Brain microvascular endothelial cell (primary cell): Measurements from ENCODE around the gene COX14.
A peak's percentile ranks its signal among the peaks of the same experiment; 100 is the strongest.

Source experiments
- DNase-seq: peaks from one replicate; pipeline ENCODE4 v3.0.0-alpha.2; 2020
- H3K27ac ChIP-seq: fragments of 250-450 bp; sonication (Bioruptor Pico); 2 replicates; pipeline ENCODE4 v1.5.1; 2020; ENCODE audit warnings: mild to moderate bottlenecking, moderate library complexity
- H3K27me3 ChIP-seq: fragments of 250-450 bp; sonication (Bioruptor Pico); replicated peaks from 2 replicates; pipeline ENCODE4 v1.5.1; 2020; ENCODE audit warnings: mild to moderate bottlenecking
- H3K36me3 ChIP-seq: fragments of 250-450 bp; sonication (Bioruptor Pico); replicated peaks from 2 replicates; pipeline ENCODE4 v1.5.1; 2020; ENCODE audit warnings: mild to moderate bottlenecking
- H3K4me3 ChIP-seq: 2 replicates; pipeline ENCODE4 v1.5.1; 2011; ENCODE audit warnings: low read depth, mild to moderate bottlenecking, control low read depth, low read length, moderate library complexity
- in situ Hi-C: cut with HindIII; loops from 2 replicates; pipeline ENCODE4 v1.10.0; 2017; ENCODE audit warnings: low sequenced_read_pairs, low pct_ligation_motif_present
- TF ChIP-seq, protein P1 (sequence below): IDR thresholded peaks from 2 replicates; pipeline ENCODE4 v1.5.1; 2011; ENCODE audit warnings: low read depth, mild to moderate bottlenecking, moderate library complexity, low read length, control low read depth, inconsistent platforms; ENCODE audit errors: missing control alignments

Gene COX14

DNA sequence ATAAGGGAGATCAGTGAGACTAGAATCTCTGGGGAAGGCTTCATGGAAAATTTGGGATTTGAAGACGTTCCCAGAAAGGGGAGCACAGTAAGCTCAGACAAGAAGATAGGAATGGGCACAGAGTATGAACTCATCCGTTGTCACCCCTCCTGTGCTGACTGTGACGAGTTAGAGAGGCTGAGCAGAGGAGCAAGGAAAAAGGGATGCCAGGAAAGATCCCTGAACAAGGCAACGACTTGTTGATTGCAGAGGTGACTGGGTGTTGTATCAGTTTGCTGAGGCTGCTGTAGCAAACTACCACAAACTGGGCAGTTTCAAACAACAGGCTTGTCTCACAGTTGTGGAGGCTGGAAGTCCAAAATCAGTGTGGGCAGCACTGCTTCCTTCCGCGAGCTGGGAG is 14.1 kb upstream of the COX14 start:
- in situ Hi-C loops = no loop called here
- H3K27ac ChIP-seq = no peak overlapping the region
- H3K27me3 ChIP-seq = no peaks in the 10 kb centered on the region
- TF ChIP-seq, protein P1, sequence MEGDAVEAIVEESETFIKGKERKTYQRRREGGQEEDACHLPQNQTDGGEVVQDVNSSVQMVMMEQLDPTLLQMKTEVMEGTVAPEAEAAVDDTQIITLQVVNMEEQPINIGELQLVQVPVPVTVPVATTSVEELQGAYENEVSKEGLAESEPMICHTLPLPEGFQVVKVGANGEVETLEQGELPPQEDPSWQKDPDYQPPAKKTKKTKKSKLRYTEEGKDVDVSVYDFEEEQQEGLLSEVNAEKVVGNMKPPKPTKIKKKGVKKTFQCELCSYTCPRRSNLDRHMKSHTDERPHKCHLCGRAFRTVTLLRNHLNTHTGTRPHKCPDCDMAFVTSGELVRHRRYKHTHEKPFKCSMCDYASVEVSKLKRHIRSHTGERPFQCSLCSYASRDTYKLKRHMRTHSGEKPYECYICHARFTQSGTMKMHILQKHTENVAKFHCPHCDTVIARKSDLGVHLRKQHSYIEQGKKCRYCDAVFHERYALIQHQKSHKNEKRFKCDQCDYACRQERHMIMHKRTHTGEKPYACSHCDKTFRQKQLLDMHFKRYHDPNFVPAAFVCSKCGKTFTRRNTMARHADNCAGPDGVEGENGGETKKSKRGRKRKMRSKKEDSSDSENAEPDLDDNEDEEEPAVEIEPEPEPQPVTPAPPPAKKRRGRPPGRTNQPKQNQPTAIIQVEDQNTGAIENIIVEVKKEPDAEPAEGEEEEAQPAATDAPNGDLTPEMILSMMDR = no peak
- peaks cover 67% of the 10 kb centered on the region for H3K36me3 ChIP-seq
- H3K4me3 ChIP-seq = no peak overlapping the region
- DNase-seq = no peak

DNA sequence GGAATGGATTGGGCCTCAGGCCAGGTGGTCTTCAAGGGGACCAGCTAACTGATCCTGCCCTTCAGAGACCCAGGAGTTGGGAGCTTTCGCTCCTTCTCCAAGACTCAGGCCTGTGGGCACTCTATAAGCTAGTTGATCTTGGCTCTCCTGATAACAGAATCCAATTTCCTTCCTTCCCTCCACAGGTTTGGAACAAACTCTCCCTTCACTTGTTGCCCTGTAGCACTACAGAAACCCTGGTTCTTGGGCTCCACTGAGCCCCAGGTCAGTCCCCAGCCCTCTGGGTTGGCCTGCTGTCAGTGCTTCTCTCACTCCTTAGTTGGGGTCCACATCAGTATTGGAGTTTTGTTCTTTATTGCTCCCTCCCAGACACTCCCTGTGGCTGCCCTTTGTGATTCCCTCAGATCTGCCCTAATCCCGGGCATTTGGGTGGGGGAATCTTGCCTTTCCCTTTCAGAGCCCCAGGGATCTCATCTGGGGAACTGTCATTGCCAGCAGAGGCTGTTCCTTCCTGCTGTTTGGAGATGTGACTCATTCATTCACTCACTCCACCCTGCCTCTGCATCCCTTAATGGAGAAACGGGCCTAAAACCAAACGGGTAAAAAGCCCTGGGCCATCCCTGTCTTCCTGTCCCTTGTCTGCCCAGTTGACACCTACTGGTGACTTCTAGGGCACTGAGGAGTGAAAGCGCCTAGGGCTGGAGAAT is 12.6 kb upstream of the COX14 start:
- H3K4me3 ChIP-seq = no peak overlapping the region
- no peaks in the 10 kb centered on the region for H3K27me3 ChIP-seq
- TF ChIP-seq, protein P1 = no peak
- no peak overlapping the region for H3K27ac ChIP-seq
- DNase-seq = no peak
- H3K36me3 ChIP-seq = peaks cover 55% of the 10 kb centered on the region
- in situ Hi-C loops = no loop called here

DNA sequence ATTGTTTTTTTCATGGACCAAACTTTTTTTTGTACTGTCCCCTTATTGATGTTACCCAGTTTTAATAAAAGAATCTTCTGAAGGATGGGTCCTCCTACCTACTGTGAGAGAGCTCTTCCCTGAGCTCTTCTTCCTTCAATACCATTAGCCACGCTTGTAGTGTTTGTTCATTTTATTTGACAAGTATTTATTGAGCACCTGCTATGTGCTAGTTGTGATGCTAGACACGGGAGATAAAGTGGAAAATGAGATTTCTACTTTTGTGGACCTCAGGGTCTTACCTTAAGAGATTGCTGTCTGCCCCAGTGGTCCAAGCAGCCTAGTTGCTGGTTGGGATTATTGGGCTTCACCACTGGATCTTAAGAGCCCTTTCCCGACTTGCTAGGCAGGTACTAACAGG is 11.5 kb upstream of the COX14 start:
- H3K36me3 ChIP-seq = peaks cover 44% of the 10 kb centered on the region
- no peak overlapping the region for H3K27ac ChIP-seq
- H3K4me3 ChIP-seq = no peak overlapping the region
- no peaks in the 10 kb centered on the region for H3K27me3 ChIP-seq
- in situ Hi-C loops = no loop called here
- TF ChIP-seq, protein P1 = no peak
- no peak for DNase-seq

DNA sequence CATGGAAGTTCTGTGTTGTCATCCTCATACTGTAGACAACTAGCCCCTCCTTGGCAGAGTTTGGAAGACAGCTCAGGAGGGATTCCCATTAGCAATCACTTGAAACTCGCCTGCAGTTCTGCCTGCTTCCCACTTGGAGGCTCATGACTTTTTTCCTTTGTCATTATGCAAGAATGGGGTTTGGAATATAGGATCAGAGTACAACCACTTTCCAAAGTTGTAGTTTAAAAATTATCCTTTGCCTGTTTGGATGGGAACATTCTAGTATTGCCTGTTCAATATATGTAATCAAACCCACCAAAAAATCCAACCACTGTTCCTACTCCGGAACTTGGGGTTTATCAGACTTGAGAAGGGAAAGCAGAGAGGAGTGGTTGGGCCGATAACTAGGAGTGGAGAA is 10.4 kb upstream of the COX14 start:
- Histone ChIP-seq H3K4me3 (no peak overlapping the region), H3K27me3 (no peaks in the 10 kb centered on the region), H3K36me3 (peaks cover 33% of the 10 kb centered on the region), H3K27ac (no peak overlapping the region)
- TF ChIP-seq, protein P1 = peak; percentile 69
- DNase-seq = no peak
- in situ Hi-C loops = no loop called here

DNA sequence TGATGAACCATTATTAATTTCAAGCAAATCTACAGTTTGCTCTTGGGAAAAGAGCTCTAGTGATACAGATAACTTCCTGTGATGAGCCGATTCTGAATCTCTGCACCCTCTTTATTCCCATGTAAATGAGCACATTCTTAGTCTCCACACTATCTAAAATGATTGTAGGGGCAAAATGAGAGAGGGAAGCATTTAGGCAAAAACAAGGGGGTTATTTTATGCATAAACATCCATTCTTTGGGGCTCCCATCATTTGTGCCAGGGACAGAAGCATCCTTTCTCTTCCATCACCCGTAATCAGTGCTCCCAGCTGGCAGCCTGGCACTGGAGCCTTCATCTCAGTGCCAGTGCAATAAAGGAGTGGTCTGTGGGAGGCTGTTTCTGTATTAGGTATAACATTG is 9.9 kb upstream of the COX14 start:
- Histone ChIP-seq H3K36me3 (peaks cover 28% of the 10 kb centered on the region), H3K27ac (no peak overlapping the region), H3K4me3 (no peak overlapping the region), H3K27me3 (no peaks in the 10 kb centered on the region)
- no peak for DNase-seq
- TF ChIP-seq, protein P1 = no peak
- in situ Hi-C loops = no loop called here
